IMR-90 (cell line): ENCODE measurements around the gene ZCCHC14. TPM values are rescaled to one million over a fixed set of nuclear protein-coding genes. Genes with fewer than 3 reads are reported as not detected.

Source experiments
- CEBPB ChIP-seq: IDR thresholded peaks from 2 replicates; pipeline ENCODE4 v1.6.1; 2012; ENCODE audit warnings: low read depth, low read length, improper control_type of control experiment
- MAZ ChIP-seq: IDR thresholded peaks from 2 replicates; pipeline ENCODE4 v1.6.1; 2012; ENCODE audit warnings: low read depth, mild to moderate bottlenecking, low read length, improper control_type of control experiment, moderate library complexity, borderline replicate concordance
- NFE2L2 ChIP-seq: fragments of 150-350 bp; IDR thresholded peaks from 2 replicates; pipeline ENCODE4 v1.6.1; 2016; ENCODE audit warnings: low read depth, mild to moderate bottlenecking, low read length
- POLR2A ChIP-seq: IDR thresholded peaks from 2 replicates; pipeline ENCODE4 v1.6.1; 2012; ENCODE audit warnings: mild to moderate bottlenecking, low read depth, low read length
- RAD21 ChIP-seq: IDR thresholded peaks from 2 replicates; pipeline ENCODE4 v1.6.1; 2012; ENCODE audit warnings: low read length, improper control_type of control experiment
- SMC3 ChIP-seq: fragments of 150-350 bp; IDR thresholded peaks from 2 replicates; pipeline ENCODE4 v1.6.1; 2016; ENCODE audit warnings: low read depth, mild to moderate bottlenecking, antibody characterized with exemption, low read length, moderate library complexity
- polyA plus RNA-seq, 3 experiments: library from polyadenylated mRNA; depleted of rRNA; stranded (reverse); fragments of >200 nt; gene quantifications; 2 replicates each; pipeline ENCODE4 v1.2.3, GENCODE V29; 2012; ENCODE audit warnings: low replicate concordance in 1 of 3
- total RNA-seq: library from RNA; depleted of rRNA; stranded (reverse); fragments of >200 nt; gene quantifications from 2 replicates; pipeline ENCODE4 v1.2.3, GENCODE V29; 2012
- TF ChIP-seq, protein P1 (sequence below): fragments of 150-350 bp; IDR thresholded peaks from 2 replicates; pipeline ENCODE4 v1.6.1; 2016; ENCODE audit warnings: low read depth, mild to moderate bottlenecking, low read length, moderate library complexity, borderline replicate concordance

The ZCCHC14 gene
- total and polyA plus RNA-seq, 2 of the 4 experiments (the other 2 are of a cell fraction): 2.5 to 5.3 TPM

DNA sequence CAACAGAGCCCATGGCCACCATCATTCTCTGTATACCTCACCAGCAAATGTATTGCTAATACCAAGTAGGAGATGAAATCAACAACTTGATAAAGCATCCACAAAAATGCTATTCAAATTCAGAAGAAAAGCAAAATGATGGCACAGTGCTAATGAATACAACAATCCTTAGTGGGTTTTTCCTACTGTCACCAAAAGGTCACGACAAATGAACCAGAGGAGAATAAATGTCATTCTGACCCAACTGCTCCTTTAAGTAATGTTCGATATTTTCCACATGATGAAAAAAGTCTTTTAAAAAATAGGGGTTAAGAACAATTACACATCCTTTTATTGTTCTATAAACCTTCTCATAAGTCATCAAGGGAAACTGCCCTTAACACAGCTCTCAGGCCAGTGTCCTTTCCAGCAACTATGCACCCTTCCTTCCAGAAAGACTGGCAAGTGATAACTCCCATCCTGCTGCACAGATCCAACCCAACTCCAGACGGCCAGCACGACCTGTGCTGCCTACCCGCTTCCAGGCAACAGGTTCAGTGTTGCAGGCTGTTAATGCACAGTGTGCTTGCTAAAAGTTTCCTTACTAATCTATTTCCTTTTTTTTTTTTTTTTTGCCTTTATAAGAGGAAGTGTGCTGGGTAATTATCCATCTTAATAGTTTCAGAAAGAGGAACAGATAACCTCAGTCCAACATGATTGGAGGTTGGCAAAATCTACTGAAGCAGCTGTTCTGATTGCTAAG lies 124.6 kb downstream of the ZCCHC14 start (continued):
- TF ChIP-seq, protein P1, sequence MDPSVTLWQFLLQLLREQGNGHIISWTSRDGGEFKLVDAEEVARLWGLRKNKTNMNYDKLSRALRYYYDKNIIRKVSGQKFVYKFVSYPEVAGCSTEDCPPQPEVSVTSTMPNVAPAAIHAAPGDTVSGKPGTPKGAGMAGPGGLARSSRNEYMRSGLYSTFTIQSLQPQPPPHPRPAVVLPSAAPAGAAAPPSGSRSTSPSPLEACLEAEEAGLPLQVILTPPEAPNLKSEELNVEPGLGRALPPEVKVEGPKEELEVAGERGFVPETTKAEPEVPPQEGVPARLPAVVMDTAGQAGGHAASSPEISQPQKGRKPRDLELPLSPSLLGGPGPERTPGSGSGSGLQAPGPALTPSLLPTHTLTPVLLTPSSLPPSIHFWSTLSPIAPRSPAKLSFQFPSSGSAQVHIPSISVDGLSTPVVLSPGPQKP: no peak
- TF ChIP-seq POLR2A (no peak), SMC3 (no peak), RAD21 (no peak), CEBPB (no peak), MAZ (no peak), NFE2L2 (no peak)
